ENCODE measurements around the gene DCLK3. TPM values are rescaled to one million over a fixed set of nuclear protein-coding genes. Genes with fewer than 3 reads are reported as not detected.

DCLK3 gene
- total RNA-seq, 1 experiment from 2014 or later, result not detected

GRCh38 chr3:36744763-36745162, 19.6 kb downstream of the DCLK3 start:
- Mint-ChIP-seq H3K27ac (ENCODE audit: unreplicated experiment) (no peak overlapping the region), H3K4me3 (ENCODE audit: unreplicated experiment) (no peak overlapping the region), H3K9me3 (ENCODE audit: unreplicated experiment) (no peaks in the 10 kb centered on the region), H3K27me3 (ENCODE audit: insufficient read depth, unreplicated experiment) (peaks cover 19% of the 10 kb centered on the region), H3K36me3 (ENCODE audit: insufficient read depth, unreplicated experiment) (no peaks in the 10 kb centered on the region), H3K4me1 (ENCODE audit: low read depth, unreplicated experiment) (no peaks in the 10 kb centered on the region)
- H3K4me1 ChIP-seq, result no peaks in the 10 kb centered on the region
- intact Hi-C loops (cut with micrococcal nuclease; ENCODE audit: unreplicated experiment), result no loop called here
- 0 out of 2 replicates have a peak, but pooled peaks cover 3% of the 10 kb centered on the region for H3K9me3 ChIP-seq
- no peak for TF ChIP-seq CTCF (IDR thresholded peaks at IDR 0.05; ENCODE audit: insufficient read depth in 1 of 2, low read depth in 1 of 2, low read length in 1 of 2, severe bottlenecking in 1 of 2, unreplicated experiment in 1 of 2)
- H3K36me3 ChIP-seq (ENCODE audit: control insufficient read depth, insufficient read depth, low read length), result no peaks in the 10 kb centered on the region
- no TSS peak for BruUV-seq (replicated peaks)
- no peak for DNase-seq
- no peak overlapping the region for H3K4me3 ChIP-seq (ENCODE audit: low read depth, low read length)
- H3K27me3 ChIP-seq (replicated peaks; ENCODE audit: control insufficient read depth, insufficient read depth, low read length), result no peaks in the 10 kb centered on the region
- POLR2A ChIA-PET, result no interaction called here
- CTCF ChIA-PET, result no interaction called here

- Mint-ChIP-seq H3K4me1 (ENCODE audit: low read depth, unreplicated experiment) (no peaks in the 10 kb centered on the region), H3K27me3 (ENCODE audit: insufficient read depth, unreplicated experiment) (peaks cover 14% of the 10 kb centered on the region), H3K27ac (ENCODE audit: unreplicated experiment) (no peak overlapping the region), H3K36me3 (ENCODE audit: insufficient read depth, unreplicated experiment) (no peaks in the 10 kb centered on the region), H3K9me3 (ENCODE audit: unreplicated experiment) (no peaks in the 10 kb centered on the region), H3K4me3 (ENCODE audit: unreplicated experiment) (no peak overlapping the region)
- no TSS peak for BruUV-seq (replicated peaks)
- Histone ChIP-seq H3K9me3 (0 out of 2 replicates have a peak, but pooled peaks cover 3% of the 10 kb centered on the region), H3K4me1 (no peaks in the 10 kb centered on the region), H3K36me3 (ENCODE audit: control insufficient read depth, insufficient read depth, low read length) (no peaks in the 10 kb centered on the region), H3K27me3 (replicated peaks; ENCODE audit: control insufficient read depth, insufficient read depth, low read length) (no peaks in the 10 kb centered on the region), H3K4me3 (ENCODE audit: low read depth, low read length) (no peak overlapping the region)
- intact Hi-C loops (cut with micrococcal nuclease; ENCODE audit: unreplicated experiment), result no loop called here
- ChIA-PET POLR2A (no interaction called here), CTCF (interaction anchor here (1.1 kb wide), 1 partner anchor 215 kb away, joined by 3 read pairs; no protein-coding TSS in a partner anchor)
- no peak for TF ChIP-seq CTCF (IDR thresholded peaks at IDR 0.05; ENCODE audit: insufficient read depth in 1 of 2, low read depth in 1 of 2, low read length in 1 of 2, severe bottlenecking in 1 of 2, unreplicated experiment in 1 of 2)
- DNase-seq, result no peak
These were observed 20.5 kb downstream of the DCLK3 start for GRCh38 chr3:36743826-36744225.

DNA sequence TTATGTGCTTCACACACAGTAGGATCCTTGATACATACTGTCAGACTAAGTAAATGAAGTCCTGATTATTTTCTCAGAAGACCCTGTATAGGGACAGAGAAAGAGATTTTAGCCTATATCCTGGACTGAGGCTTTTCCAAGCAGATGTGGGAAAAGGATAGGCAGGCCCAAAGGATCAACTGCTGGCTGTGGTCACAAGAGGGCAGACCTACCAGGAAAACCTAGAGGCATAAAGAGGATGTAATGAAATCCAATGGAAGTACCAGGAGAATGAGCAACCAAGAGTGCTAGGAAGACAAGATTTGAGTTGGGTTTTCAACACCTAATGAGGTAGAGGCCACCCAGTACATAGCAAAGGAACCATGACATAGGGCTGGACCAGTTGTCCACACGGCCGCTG, 23.1 kb downstream of the DCLK3 start:
- intact Hi-C loops (cut with micrococcal nuclease; ENCODE audit: unreplicated experiment), result loop anchor here (1.0 kb wide), 1 partner anchor 128 kb away; no protein-coding TSS in a partner anchor
- POLR2A ChIA-PET, result no interaction called here
- H3K9me3 ChIP-seq, result no peaks in the 10 kb centered on the region
- H3K4me3 ChIP-seq (ENCODE audit: low read depth, low read length), result no peak overlapping the region
- CTCF ChIA-PET, result no interaction called here
- Mint-ChIP-seq H3K4me3 (ENCODE audit: unreplicated experiment) (no peak overlapping the region), H3K36me3 (ENCODE audit: insufficient read depth, unreplicated experiment) (no peaks in the 10 kb centered on the region), H3K27ac (ENCODE audit: unreplicated experiment) (no peak overlapping the region), H3K4me1 (ENCODE audit: low read depth, unreplicated experiment) (no peaks in the 10 kb centered on the region), H3K27me3 (ENCODE audit: insufficient read depth, unreplicated experiment) (peaks cover 10% of the 10 kb centered on the region), H3K9me3 (ENCODE audit: unreplicated experiment) (peaks cover 8% of the 10 kb centered on the region)
- peaks cover 6% of the 10 kb centered on the region; the same call in 1 of the 2 replicates for H3K4me1 ChIP-seq
- no peaks in the 10 kb centered on the region for H3K36me3 ChIP-seq (ENCODE audit: control insufficient read depth, insufficient read depth, low read length)
- DNase-seq, result no peak
- BruUV-seq (replicated peaks), result no TSS peak
- H3K27me3 ChIP-seq (replicated peaks; ENCODE audit: control insufficient read depth, insufficient read depth, low read length), result no peaks in the 10 kb centered on the region
- TF ChIP-seq CTCF (IDR thresholded peaks at IDR 0.05; ENCODE audit: insufficient read depth in 1 of 2, low read depth in 1 of 2, low read length in 1 of 2, severe bottlenecking in 1 of 2, unreplicated experiment in 1 of 2), result peak; percentile 25 to 51

Measured in Caco-2 (cell line).